Hippocampal formation (tissue), 2 donors: ENCODE results near the gene MAFG.
"Not testable (repeated sequence)": the region's sequence is repeated elsewhere in the genome, so short reads cannot be mapped to it uniquely, and the experiment has no call there.

Experiments
- DNase-seq, 2 donors: peaks; one replicate each; lab custom pipeline; 2025; lab: John Stamatoyannopoulos, UW

MAFG gene

DNA sequence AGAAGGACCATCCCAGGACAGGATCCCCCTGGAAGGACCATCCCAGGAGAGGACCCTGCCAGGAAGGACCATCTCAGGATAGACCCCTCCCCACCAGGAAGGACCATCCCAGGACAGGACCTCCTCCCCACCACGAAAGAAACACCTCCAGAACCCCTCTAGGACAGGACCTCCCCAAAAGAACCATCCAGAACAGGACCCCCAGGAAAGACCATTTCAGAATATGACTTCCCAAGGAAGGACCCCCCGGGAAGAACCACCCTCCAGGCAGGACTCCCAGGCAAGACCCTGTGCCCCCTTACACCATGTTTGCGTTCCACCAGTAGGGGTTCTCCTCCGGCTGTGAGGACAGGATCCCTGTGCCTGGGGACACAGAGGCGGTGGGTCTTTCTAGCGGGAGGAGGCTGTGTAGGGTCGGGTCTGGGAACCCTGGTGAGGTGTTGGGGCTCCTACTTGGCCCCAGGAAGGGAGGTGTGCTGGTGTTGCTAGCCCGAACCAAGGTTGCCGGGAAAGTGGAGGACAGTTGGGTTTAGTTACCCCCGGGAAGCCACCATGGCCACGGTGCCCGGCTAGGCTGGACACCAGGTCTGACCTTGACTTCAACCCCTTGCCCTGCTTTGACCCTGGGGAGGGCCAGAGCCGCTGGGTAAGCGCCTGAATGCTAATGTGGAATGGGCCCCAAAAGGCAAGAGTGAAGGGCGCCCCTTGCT, 31.3 kb upstream of the MAFG start:
- DNase-seq = no peak

GRCh38 chr17:81957691-81958432, 30.3 kb upstream of the MAFG start:
- DNase-seq = no peak

DNA sequence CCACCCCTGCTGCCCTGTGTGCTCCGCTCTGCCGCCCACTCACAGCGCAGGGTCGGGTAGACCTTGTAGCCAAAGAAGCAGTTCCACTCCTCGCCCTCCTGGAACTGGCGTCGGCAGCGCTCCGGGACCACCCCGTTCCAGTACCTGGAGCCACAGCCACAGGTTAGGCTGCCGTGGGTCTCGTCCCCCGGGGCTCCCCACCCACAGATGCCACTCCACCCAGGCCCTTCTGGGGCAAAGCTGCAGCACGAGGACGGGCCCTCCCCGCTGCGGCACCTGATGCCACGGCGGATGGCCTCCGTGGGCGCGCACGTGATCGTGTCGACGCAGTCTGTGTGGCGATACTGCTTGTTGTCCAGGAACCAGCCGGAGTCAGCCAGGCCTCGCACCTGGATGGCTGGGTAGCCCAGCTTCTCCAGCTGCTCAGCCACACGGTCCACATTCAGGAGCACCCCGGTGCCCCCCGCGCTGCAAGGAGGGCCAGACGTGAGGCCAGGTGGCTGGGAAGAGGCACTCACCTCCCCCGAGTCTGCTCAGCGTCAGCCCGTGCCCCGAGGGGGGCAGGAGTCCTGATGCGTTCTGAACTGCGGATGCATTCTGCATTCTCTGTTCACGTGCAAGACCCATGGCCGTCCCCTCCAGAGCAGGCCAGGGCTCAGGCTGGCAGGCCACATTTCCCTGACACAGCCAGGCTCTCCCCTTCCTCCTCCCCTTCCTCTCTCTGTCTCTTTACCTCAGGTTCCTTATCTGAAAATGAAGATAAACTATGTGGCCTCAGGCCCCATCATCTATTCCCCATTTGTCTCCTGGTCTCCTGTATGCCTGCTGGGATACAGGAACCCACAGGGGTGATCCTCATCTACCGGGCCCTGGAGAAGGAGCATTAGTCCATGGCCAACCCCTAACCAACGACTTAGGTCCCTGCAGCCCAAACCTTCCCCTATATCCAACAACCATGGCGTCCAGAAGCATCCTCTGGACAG, 29.4 kb upstream of the MAFG start:
- DNase-seq = no peak

- no peak for DNase-seq
Measured at GRCh38 chr17:81955756-81956544, 28.4 kb upstream of the MAFG start.

DNA sequence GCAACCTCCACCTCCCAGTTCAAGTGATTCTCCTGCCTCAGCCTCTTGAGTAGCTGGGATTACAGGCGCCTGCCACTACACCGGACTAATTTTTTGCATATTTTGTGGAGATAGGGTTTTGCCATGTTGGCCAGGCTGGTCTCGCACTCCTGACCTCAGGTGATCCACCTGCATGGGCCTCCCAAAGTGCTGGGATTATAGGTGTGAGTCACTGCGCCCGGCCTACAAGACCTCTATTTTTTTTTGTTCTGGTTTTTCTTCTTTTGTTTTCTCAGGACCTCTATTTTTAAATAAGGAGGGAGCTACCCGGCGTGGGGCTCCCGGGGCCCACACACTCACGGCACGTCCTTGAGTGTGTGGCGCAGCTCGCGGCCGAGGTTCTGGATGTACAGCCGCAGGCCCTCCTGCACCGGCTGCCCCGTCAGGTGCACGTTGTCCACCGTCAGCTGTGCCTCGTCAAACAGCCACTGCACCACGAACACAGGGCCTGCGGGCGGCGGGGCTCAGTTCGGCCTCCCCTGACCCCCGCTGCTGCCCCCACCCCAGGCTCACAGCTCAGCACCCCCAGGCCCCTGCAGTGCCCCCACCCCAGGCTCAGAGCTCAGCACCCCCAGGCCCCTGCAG, 27.6 kb upstream of the MAFG start:
- no peak for DNase-seq

DNA sequence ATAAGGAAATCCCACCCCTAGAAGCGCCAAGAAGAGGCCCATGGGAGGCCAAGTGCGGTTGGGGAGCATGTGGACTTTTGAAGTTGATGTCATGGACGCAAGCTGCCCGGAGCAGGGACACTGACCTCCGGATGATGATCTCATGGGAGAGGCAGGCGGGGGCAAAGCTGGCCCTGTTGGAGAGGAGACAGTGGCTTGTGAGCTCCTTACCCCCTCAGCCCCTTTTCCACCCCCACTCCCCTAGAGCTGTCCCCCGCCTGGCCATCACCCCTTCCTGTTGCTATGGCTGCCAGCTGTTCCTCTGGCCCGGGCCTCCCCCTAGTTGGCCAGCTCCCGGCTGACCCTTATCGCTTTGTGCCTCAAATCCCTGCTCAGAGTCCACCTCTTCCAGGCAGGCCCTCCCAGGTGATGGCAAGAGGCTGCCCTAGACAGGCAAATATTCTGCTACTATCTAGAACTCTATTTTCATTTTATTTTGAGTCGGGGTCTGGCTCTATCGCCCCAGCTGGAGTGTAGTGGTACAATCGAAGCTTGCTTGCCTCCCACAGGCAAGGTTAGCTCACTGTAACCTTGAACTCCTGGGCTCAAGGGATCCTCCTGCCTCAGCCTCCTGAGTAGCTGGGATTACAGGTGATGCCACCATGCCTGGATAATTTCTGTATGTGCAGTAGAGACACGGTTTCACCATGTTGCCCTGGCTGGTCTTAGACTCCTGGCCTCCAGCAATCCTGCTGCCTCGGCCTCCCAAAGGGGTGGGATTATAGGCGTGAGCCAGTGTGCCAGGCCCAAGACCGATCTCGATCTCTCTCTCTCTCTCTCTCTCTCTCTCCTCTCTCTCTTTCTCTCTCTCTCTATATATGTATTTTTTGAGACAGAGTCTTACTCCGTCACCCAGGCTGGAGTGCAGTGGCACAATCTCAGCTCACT, 26.9 kb upstream of the MAFG start:
- DNase-seq = no peak

DNA sequence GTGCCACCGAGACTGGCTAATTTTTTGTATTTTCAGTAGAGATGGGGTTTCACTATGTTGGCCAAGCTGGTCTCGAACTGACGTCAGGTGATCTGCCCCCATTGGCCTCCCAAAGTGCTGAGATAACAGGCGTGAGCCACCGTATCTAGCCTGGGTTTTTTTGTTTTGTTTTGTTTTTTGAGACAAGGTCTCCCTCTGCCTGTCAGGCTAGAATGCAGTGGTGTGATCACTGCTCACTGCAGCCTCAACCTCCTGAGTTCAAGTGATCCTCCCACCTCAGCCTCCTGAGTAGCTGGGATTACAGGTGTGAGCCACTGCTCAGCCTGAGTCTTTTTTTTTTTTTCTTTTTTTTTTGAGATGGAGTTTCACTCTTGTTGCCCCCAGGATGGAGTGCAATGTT, 25.9 kb upstream of the MAFG start:
- not testable (repeated sequence) for DNase-seq

DNA sequence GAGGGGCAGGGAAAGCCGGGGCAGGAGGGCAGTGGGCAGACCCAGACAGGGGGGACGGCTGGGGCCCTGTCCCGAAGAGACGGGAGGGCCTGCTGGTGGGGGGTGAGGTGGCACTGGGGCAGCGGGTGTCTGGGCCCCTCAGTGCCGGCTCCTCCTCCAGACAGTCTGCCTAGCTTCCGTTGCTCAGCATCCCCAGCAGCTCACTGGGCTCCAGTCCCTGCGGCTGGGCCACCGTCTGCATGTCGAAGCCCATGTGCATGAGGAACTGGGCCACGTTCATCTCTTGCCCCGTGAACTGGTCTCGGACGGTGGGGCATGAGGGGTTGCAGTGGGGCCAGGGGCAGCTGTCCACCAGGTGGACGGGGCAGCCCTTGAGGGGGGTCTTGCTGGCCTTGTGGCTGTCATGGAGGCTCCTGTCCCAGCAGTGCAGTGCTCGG, 25.3 kb upstream of the MAFG start:
- no peak for DNase-seq

- no peak for DNase-seq
Measured at GRCh38 chr17:81951785-81952684, 24.5 kb upstream of the MAFG start.

- DNase-seq = no peak
Measured at GRCh38 chr17:81950501-81950900, 23.0 kb upstream of the MAFG start.

DNA sequence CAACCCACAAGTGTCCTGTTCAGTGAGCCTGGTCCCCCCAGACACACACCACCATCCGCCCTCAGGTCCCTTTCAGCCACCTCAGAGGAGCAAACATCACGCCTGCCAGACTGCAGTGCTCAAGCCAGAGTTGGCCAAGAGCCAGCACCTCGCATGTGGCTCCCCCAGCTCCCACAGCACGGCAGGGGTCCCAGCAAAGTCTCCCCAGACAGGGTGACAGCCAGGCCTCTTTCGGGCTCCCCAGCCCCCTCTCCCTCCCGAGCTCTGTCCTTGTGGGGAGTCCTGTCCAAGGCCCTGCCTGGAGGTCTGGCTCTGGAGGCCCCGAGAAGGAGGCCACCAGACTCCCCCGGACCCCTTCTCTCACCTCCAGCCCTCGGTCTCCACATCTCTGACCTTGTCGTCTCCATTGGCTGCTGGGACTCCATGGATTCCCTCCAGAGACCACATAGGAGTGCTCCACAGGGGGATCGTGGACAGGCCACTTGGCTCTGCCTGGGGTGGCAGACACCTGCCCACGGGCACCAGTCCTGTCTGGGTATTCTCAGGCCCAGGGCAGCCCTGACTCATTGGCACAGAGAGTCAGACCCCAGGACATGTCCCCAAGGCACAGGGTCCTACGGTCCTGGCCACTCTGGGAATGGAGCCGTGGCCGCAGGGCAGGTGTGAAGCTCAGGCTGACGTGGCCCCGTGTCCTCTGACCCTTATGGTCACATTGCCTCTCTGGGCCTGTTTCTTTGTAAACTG, 21.3 kb upstream of the MAFG start:
- DNase-seq = no peak

DNA sequence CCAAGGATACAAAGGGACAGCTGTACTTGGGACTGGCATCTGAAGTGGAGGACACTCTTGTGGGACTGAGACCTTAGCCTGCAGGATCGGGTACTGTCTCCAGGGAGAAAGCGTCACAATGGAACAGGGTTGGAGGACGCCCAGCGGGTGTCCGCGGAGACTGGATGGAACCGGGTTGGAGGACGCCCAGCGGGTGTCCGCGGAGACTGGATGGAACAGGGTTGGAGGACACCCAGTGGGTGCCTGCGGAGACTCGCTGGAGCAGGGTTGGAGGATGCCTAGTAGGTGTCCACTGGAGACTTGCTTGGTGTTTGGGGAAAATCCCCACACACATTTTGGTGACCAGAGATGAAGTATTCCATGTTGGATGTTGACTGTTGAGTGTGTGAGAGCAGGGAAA, 19.7 kb upstream of the MAFG start, which contains the start of gene MYADML2:
Gene MYADML2, minus strand, starts transcription at position 45 of the 400 bp plus-strand sequence. CDS start 5,492 bp downstream, outside the sequence.
- DNase-seq = no peak

DNA sequence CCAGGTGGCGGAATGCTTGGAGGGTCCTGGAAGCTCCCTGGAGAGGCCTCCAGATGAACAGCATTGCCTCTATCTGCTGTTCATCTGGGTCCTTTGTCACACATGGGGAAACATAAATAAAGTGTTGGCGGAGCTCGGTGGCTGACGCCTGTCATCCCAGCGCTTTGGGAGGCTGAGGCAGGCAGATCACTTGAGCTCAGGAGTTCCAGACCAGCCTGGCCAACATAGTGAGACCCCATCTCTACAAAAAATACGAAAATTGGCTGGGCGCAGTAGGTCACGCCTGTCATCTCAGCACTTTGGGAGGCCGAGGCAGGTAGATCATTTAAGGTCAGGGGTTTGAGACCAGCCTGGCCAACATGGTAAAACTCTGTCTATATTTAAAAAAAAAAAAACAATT, 17.3 kb upstream of the MAFG start:
- no peak for DNase-seq

GRCh38 chr17:81942167-81942553, 14.6 kb upstream of the MAFG start:
- no peak for DNase-seq

GRCh38 chr17:81941484-81942166, 14.1 kb upstream of the MAFG start:
- DNase-seq = no peak

GRCh38 chr17:81940538-81941483, 13.3 kb upstream of the MAFG start:
- DNase-seq = no peak
